IMR-90 (cell line): Measurements from ENCODE around the gene LHX8.

Experiments
- BHLHE40 ChIP-seq: fragments of 150-350 bp; IDR thresholded peaks from 2 replicates; pipeline ENCODE4 v1.6.1; 2016; ENCODE audit warnings: mild to moderate bottlenecking, low read depth, low read length
- CEBPB ChIP-seq: IDR thresholded peaks from 2 replicates; pipeline ENCODE4 v1.6.1; 2012; ENCODE audit warnings: low read depth, low read length, improper control_type of control experiment
- CHD1 ChIP-seq: IDR thresholded peaks from 2 replicates; pipeline ENCODE4 v1.6.1; 2012; ENCODE audit warnings: low read depth, low read length, improper control_type of control experiment
- FOS ChIP-seq: fragments of 150-350 bp; IDR thresholded peaks from 2 replicates; pipeline ENCODE4 v1.6.1; 2016; ENCODE audit warnings: low read depth, low read length
- MAFK ChIP-seq: IDR thresholded peaks from 2 replicates; pipeline ENCODE4 v1.6.1; 2012; ENCODE audit warnings: low read depth, low read length, improper control_type of control experiment
- MAZ ChIP-seq: IDR thresholded peaks from 2 replicates; pipeline ENCODE4 v1.6.1; 2012; ENCODE audit warnings: low read depth, mild to moderate bottlenecking, low read length, improper control_type of control experiment, moderate library complexity, borderline replicate concordance
- MXI1 ChIP-seq: IDR thresholded peaks from 2 replicates; pipeline ENCODE4 v1.6.1; 2012; ENCODE audit warnings: low read depth, mild to moderate bottlenecking, low read length, moderate library complexity, borderline replicate concordance
- POLR2A ChIP-seq: IDR thresholded peaks from 2 replicates; pipeline ENCODE4 v1.6.1; 2012; ENCODE audit warnings: mild to moderate bottlenecking, low read depth, low read length
- RAD21 ChIP-seq: IDR thresholded peaks from 2 replicates; pipeline ENCODE4 v1.6.1; 2012; ENCODE audit warnings: low read length, improper control_type of control experiment
- RFX5 ChIP-seq: IDR thresholded peaks from 2 replicates; pipeline ENCODE4 v1.8.0; 2012; ENCODE audit warnings: low read depth, mild to moderate bottlenecking, low read length, moderate library complexity
- TF ChIP-seq, protein P1 (sequence below): conservative IDR thresholded peaks from 2 replicates; pipeline ENCODE4 v1.5.1; 2012; ENCODE audit warnings: mild to moderate bottlenecking, low read depth, low read length, improper control_type of control experiment
- TF ChIP-seq, protein P2 (sequence below): fragments of 150-350 bp; IDR thresholded peaks from 2 replicates; pipeline ENCODE4 v1.6.1; 2016; ENCODE audit warnings: low read depth, mild to moderate bottlenecking, low read length, moderate library complexity, borderline replicate concordance
- TF ChIP-seq, protein P3 (sequence below): fragments of 150-350 bp; IDR thresholded peaks from 2 replicates; pipeline ENCODE4 v1.6.1; 2017; ENCODE audit warnings: mild to moderate bottlenecking, antibody characterized with exemption, low read length, low read depth

DNA sequence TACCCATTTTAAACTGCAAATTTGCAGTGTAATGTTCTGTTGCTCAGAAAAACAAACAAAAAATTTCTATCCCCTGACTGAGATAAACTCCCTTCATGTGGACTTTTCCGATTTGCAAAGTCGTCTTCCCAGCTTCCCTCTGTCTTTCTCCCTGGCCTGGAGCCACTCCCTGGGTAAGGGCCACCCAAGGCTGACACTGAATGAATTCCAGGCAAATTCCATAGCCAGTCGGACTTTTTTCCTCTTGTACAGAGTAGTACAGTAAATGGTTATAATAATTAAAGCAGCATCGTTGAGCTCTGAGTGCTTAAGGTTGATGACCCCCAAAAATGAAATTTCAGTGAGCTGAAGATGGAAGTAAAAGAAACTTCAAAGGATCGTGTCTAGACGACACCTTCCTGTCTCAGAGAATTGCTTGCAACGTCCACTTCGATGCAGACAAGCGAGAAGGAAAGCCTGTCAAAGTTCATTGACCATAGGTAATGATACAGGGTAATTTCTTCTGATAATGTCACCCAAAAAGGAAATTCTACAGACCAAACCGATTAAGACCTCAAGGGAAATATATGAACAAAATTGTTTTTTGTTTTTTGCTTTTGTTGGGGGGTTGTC is 33.6 kb upstream of the LHX8 start:
- TF ChIP-seq, protein P1, sequence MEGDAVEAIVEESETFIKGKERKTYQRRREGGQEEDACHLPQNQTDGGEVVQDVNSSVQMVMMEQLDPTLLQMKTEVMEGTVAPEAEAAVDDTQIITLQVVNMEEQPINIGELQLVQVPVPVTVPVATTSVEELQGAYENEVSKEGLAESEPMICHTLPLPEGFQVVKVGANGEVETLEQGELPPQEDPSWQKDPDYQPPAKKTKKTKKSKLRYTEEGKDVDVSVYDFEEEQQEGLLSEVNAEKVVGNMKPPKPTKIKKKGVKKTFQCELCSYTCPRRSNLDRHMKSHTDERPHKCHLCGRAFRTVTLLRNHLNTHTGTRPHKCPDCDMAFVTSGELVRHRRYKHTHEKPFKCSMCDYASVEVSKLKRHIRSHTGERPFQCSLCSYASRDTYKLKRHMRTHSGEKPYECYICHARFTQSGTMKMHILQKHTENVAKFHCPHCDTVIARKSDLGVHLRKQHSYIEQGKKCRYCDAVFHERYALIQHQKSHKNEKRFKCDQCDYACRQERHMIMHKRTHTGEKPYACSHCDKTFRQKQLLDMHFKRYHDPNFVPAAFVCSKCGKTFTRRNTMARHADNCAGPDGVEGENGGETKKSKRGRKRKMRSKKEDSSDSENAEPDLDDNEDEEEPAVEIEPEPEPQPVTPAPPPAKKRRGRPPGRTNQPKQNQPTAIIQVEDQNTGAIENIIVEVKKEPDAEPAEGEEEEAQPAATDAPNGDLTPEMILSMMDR = no peak
- TF ChIP-seq MAFK = no peak
- TF ChIP-seq POLR2A = no peak
- no peak for TF ChIP-seq BHLHE40
- no peak for TF ChIP-seq RFX5
- TF ChIP-seq MXI1 = no peak
- no peak for TF ChIP-seq RAD21
- TF ChIP-seq FOS = no peak
- TF ChIP-seq, protein P2, sequence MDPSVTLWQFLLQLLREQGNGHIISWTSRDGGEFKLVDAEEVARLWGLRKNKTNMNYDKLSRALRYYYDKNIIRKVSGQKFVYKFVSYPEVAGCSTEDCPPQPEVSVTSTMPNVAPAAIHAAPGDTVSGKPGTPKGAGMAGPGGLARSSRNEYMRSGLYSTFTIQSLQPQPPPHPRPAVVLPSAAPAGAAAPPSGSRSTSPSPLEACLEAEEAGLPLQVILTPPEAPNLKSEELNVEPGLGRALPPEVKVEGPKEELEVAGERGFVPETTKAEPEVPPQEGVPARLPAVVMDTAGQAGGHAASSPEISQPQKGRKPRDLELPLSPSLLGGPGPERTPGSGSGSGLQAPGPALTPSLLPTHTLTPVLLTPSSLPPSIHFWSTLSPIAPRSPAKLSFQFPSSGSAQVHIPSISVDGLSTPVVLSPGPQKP = no peak
- TF ChIP-seq, protein P3, sequence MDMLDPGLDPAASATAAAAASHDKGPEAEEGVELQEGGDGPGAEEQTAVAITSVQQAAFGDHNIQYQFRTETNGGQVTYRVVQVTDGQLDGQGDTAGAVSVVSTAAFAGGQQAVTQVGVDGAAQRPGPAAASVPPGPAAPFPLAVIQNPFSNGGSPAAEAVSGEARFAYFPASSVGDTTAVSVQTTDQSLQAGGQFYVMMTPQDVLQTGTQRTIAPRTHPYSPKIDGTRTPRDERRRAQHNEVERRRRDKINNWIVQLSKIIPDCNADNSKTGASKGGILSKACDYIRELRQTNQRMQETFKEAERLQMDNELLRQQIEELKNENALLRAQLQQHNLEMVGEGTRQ = no peak
- no peak for TF ChIP-seq CHD1
- no peak for TF ChIP-seq MAZ
- no peak for TF ChIP-seq CEBPB
